Stimulated activated CD4-positive, alpha-beta T cell treated with anti-CD3 and anti-CD28 coated beads, Interleukin-2, amount 100 ng/mL, for 24 hours (primary cell): ENCODE results near the gene ADAMTSL4.
A peak's percentile ranks its signal among the peaks of the same experiment; 100 is the strongest.
"Not testable (repeated sequence)": the region's sequence is repeated elsewhere in the genome, so short reads cannot be mapped to it uniquely, and the experiment has no call there.

Source experiments
- DNase-seq, 2 donors: peaks; one replicate each; pipeline ENCODE4 v3.0.0-alpha.2; 2020

The ADAMTSL4 gene

DNA sequence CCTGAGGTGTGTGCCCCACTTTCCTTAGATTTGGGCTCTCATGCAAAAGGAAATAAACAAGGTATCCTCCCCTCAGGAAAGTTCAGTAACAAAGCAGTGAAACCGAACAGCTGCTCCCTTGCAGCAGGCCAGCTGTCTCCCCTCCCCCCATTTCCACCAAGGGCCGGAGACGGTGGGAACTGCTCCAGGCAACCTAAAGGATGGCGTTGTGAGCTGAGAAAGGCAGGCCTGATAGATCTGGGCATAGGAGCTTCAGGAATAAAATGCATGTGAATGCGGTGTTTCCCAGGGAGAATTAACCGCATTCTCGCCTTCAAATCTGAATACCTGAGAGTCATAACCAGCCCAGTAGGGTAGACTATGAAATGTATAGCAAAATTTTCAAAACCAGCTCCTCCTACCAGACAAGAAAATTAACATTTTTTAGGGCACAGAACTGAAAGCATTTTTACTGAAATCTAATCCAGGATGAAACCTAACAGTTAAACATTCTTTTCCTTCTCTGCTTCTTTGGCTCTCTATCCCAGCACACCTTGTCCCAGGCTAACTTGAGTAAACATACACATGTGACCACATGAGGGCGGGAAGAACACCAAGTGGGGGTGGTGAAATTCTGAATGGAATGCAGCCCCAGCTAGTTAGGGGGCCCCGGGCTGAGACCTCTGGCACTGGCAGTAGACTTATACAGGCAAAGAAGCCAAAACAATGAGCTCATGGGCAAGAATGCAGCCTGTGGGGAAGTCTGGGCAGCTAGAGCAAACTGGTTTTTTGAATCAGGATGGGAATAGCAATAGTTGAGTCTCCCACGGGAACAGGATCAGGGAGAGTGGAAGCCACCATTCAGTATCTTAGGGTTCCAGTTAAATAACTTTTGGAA, 18.7 kb downstream of the ADAMTSL4 start:
- peak; percentile 59 to 67 for DNase-seq

- no peak for DNase-seq
These were observed 19.4 kb downstream of the ADAMTSL4 start for GRCh38 chr1:150568594-150568966.

DNA sequence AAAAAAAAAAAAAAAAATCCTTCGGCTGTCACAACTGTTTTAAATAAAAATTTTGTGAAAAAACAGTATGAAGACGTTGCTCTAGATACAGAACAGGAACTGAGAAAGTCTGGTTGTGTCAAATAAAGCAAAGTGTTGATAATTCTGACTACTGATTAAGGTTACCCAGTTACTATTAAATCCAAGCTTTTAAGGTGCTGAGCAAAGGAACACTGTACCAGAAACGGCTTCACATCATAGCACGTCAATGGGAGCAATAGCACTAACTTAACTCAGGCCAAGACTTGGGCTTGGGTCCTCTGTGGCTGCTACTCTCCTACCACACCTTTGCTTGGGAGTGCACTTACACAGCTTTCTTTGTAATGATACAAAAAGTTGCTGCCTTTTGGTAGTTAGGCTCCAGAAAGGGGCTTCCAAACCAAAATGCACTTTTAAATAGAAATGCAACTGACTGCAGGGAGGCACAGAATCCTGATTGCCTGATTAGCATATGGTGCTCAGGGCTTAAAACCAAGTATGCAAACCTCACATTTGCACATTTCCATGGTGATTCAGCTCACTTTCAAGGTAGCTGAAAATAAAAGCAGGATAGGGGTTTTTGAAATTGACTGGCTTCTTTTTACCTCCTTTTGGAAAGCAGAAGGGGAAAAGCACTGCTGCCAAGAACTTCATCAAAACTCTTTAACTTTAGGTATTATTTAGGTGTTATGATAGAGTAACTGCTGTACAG, 23.9 kb downstream of the ADAMTSL4 start:
- DNase-seq = no peak

- not testable (repeated sequence) for DNase-seq
These were observed 24.5 kb downstream of the ADAMTSL4 start for GRCh38 chr1:150573648-150574071.

DNA sequence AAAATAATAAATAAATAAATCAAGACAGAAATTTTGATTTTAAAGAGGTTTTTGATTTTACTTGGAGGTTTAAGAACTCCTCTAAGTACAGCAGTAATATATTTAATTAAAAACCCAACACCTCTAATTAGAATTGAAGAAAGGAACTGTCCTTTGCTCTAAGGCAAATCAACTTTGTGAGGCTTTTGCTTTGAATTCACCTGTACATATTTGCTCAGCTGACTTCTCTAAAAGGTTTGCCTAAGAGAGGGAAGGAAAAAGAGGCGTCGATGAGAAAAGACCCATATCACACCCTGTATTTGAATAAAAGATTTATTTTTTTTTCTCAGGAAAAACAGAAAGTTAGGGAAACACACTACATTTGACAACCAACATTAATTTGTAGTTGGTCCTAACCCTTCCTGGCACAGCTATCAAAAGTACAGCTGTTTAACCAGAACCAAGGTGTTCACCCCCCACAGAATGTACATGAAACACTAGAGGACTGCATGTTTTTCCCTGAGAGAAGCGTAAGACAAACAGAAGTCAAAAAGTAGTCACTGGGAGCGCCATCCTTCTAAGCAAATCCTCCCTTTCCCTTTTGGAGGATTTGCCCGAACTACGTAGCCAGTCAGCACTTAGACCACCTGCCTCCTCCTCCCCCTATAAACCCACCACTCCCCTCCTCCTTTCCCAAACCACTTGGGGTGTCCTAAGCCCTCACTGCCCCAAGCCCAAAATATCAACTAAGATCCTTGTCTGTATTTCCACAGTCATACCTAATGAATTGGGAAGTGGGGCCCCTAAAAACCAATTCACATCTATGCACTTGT, 25.3 kb downstream of the ADAMTSL4 start:
- DNase-seq = no peak

- DNase-seq = no peak
These were observed 25.9 kb downstream of the ADAMTSL4 start for GRCh38 chr1:150575072-150575489.

- DNase-seq = no peak
These were observed 26.5 kb downstream of the ADAMTSL4 start for GRCh38 chr1:150575518-150576366.

- DNase-seq = no peak
These were observed 27.1 kb downstream of the ADAMTSL4 start for GRCh38 chr1:150576367-150576711.

DNA sequence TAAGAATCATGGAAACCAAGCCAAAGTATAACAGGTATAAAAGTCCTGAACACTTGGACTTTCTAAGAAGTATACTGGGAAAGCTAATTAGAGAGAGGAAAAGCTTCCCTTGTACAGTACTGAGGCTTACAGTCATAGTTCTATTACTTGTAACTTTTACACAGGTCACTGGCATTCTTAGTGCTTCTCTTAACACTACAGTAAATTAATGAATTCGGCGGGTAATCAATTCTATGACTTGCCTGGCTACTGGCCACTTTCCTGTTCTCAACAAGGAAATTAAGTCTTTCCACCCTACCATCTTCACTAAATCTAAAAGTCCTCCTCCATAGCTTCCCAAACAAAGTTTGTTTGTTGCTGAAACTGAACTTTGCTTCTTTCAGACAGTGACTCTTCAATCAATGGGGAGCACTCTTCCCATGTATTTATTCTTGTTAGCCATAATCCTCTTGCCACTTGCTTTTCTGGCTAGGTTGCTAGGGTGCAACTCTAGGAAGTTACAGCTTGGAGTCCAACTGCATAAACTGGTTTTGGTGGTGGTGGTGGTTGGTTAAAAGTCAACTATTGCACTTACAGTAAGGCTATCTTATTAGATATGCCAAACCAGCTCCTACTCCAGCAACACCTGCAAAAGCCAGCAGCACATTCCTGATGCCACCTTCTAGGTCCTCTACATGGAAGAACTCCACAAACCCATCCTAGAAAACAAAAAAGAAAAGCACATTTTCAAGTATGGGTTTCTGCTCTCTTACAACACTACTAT, 27.8 kb downstream of the ADAMTSL4 start:
- DNase-seq = no peak

DNA sequence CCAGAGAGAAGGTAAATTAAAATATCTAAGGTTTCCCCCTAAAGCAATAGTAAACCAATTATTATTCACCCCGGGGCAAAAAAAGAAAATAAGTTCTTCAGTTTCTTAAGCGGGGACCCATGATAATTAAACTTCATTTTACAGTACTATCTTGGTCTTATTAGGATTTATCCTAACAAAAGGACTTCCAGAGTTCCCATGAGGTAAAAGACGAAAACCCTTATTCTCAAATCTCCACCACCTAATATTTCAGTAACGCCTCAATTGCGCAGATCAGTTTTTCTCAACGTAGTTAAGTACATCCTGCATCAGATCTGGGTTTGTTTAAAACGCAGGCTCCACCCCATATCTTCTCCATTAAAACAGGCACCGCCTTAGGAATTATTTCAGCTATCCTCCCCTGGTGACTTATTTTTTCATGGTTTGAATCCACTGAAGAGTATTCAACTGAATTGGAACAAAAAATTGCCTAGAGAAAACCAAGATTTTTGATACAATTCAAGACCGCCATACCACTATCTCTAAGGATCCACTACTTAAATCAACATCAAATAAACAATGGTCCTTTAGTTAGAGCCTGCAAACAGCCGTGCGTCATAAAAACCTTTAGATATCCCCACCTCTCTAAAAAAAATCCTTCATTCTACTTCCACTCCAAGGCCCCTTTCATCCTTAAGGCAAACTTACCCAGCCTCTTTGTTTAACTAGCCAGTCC, 28.5 kb downstream of the ADAMTSL4 start:
- no peak for DNase-seq

- DNase-seq = peak; percentile 62 to 69
These were observed 29.3 kb downstream of the ADAMTSL4 start for GRCh38 chr1:150578272-150579109.

- peak; percentile 83 to 87 for DNase-seq
These were observed 30.1 kb downstream of the ADAMTSL4 start, which contains the start of gene MCL1 for GRCh38 chr1:150579110-150579944. Gene MCL1, minus strand, starts transcription at chr1:150579610. Its CDS starts 80 bp downstream, at chr1:150579530.

DNA sequence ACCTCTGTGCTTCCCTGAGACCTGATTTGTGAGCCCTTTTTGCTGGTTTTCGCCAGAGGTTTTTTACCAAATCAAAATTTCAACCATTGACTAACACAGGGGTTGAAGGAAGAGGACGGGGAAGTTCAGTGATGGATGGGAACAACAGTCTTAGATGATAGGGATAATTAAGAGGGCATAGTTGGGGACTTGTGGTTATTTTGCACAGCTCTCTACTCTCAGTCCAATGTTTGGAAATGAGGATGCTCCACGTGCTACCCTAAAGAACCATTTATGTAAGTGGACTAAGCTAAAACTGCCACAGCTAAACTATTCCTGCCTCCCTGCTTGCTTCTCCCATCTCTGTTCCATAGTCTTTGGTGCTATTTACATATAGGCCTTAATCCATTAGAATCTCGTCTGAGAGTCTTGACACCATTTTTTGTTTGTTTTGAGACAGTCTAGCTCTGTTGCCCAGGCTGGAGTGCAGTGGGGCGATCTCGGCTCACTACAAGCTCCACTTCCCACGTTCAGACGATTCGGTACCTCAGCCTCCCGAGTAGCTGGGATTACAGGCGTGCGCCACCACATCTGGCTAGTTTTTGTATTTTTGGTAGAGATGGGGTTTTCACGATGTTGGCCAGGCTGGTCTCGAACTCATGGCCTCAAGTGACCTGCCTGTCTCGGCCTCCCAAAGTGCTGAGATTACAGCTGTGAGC, 30.9 kb downstream of the ADAMTSL4 start:
- no peak for DNase-seq

DNA sequence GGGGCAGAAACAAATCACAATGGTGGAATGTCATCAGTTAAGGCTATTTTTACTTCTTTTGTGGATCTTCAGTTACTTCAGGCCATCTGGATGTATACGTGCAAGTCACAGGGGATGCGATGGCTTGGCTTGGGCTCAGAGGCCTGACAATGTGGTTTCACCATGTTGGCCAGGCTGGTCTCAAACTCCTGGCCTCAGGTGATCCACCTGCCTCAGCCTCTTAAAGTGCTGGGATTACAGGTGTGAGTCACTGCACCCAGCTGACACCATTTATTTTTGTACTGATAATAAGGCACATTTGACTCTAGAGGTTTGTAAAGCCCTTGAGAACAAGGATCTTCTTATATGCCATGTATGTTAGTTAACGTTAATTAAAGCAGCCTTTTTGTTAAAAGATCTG, 31.8 kb downstream of the ADAMTSL4 start:
- not testable (repeated sequence) for DNase-seq

DNA sequence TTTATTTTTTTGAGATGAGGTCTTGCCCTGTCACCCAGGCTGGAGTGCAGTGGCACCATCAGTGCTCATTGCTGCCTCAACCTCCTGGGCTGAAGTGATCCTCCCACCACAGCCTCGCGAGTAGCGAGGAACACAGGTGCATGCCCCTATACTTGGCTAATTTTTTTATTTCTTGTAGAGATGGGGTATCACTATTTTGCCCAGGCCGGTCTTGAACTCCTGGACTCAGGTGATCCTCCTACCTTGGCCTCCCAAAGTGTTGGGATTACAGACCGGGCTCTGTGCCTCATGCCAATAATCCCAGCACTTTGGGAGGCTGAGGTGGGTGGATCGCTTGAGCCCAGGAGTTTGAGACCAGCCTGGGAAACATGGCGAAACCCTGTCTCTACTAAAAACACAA, 32.2 kb downstream of the ADAMTSL4 start:
- DNase-seq = not testable (repeated sequence)

DNA sequence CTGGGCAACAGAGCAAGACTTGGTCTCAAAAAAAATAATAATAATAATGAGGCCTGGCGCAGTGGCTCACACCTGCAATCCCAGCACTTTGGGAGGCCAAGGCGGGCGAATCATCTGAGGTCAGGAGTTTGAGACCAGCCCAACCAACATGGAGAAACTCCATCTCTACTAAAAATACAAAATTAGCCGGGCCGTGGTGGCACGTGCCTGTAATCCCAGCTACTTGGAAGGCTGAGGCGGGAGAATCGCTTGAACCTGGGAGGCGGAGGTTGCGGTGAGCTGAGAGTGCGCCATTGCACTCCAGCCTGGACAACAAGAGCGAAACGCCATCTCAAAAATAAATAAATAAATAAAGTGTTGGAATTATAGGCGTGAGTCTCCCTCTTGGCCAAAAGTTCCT, 32.8 kb downstream of the ADAMTSL4 start:
- not testable (repeated sequence) for DNase-seq

DNA sequence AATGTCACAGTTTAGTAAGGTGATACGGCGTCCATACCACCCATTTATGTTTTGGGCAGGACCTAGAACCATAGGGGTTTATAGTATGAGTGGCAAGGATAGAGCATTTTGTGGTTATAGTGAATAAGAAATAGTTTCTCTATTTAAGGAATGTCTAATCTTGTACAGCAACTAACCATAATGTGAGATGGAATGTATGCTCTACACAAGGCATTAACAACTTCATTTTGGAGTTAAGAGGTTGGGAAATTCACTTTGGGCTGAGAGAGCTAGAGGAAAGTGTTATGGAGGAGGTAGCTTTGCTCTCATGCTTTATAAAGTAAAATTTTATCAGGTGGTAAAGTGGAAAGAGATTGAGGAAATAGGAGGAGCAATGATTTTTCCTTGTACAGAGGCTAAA, 33.2 kb downstream of the ADAMTSL4 start:
- no peak for DNase-seq
